Measurements from ENCODE around the gene CT47B1. TPM values are rescaled to one million over a fixed set of nuclear protein-coding genes. Genes with fewer than 3 reads are reported as not detected.

The CT47B1 gene
- total RNA-seq = not detected in 2 replicates

DNA sequence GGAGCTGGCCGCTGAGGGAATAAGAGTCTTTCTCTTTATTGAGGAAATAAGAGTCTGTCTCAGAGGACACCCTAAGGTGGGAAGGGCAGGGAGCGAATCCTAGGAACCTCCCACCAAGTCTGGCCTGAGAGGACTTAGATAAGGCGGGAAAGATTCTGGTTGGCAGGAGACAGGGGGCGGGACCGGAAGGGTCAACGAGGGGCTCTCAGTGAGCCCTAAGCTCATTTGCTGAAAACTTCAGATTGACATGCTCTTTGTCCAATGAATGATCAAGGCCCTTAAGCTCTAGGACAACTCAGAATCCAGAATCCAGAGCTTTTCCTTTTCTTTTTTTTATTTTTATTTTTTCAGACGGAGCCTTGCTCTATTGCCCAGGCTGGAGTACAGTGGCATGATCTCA, at the start of gene CT47B1:
Gene CT47B1, minus strand, starts transcription at position 101 of the 400 bp plus-strand sequence. CDS start 196 bp downstream, outside the sequence.

Other genes with a start within 250 kb of the CT47B1 start
- 30.3 and 41.1 TPM in 2 replicates for gene C1GALT1C1, start 245.8 kb downstream of the CT47B1 start, total RNA-seq
- not detected in 2 replicates for gene CT47A11, start 61.3 kb upstream of the CT47B1 start, total RNA-seq
- gene CT47A10, start 66.2 kb upstream of the CT47B1 start, total RNA-seq = not detected in 2 replicates
- not detected in 2 replicates for gene CT47A9, start 71.0 kb upstream of the CT47B1 start, total RNA-seq
- not detected in 2 replicates for gene CT47A8, start 75.9 kb upstream of the CT47B1 start, total RNA-seq
- gene CT47A7, start 80.7 kb upstream of the CT47B1 start, total RNA-seq = not detected in 2 replicates
- not detected in 2 replicates for gene CT47A6, start 85.6 kb upstream of the CT47B1 start, total RNA-seq
- not detected in 2 replicates for gene CT47A5, start 90.5 kb upstream of the CT47B1 start, total RNA-seq
- gene CT47A4, start 95.3 kb upstream of the CT47B1 start, total RNA-seq = not detected in 2 replicates
- not detected in 2 replicates for gene CT47A3, start 100.2 kb upstream of the CT47B1 start, total RNA-seq
- gene CT47A2, start 105.1 kb upstream of the CT47B1 start, total RNA-seq = not detected in 2 replicates
- not detected in 2 replicates for gene CT47A1, start 109.9 kb upstream of the CT47B1 start, total RNA-seq
- 0.91 and 1.1 TPM in 2 replicates for gene GLUD2, start 171.7 kb upstream of the CT47B1 start, total RNA-seq

Measured in epithelial cell of alveolus of lung (primary cell).